ENCODE results near the gene SNX10.

The SNX10 gene

DNA sequence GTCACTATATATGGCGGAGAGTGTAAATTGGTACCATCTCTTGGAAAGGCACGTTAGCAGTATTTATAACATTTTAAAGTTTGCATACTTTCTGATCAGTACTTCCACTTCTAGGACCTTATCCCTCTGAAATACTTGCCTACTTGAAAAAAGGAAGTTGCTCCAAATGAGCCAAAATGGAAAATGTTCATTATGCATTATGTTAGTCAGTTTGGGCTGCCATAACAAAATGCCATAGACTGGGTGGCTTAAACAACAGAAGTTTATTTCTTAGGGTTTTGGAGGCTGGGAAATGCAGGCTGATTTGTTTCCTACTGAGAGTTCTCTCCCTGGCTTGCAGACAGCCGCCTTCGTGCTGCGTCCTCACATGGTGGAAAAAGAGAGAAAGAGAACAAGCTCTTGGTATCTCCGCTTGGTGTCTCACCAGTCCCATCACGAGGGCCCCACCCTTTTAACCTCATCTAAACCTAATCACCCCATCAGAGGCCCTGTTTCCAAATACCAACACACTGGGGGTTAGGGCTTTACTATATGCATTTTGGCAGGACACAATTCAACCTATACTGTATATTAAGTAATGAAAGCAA lies 6.9 kb downstream of the SNX10 start:
- DNase-seq: no peak

DNA sequence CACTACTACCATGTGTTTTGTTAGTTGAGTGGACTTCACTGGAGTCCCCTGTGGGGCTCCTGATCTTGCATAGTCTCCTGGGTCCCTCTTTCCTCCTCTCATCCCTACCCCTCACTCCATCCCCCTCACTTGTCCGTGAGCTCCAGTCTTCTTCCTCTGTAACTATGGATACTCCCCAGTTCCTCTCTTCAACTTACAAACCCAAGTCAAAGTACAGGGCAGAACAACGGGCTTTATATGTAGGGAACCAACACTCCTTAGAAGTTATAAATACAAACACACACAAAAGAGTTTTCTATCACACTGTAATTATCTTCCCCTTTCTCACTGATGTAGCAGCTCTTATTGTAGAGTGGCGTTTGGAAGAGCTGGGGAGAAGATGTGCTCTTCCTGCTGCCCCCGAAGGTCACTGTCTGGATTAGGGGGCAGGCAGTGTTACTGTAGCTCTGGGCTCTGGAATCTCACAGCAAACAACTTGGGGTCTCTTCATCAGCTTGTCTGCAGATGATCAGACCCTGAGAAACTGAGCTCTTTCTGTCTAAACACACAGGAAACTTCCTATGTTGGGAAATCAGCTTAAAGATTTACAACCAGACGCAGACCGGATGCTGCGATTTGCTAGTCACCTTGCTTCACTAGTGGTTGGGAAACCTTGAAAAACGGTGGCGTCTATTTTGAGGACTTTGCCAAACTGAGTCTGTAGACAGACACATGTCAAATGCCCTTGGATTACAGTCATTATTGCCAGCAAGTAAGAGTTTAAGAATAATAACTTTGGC lies 13.6 kb downstream of the SNX10 start:
- peak; percentile 25 to 52 for DNase-seq

DNA sequence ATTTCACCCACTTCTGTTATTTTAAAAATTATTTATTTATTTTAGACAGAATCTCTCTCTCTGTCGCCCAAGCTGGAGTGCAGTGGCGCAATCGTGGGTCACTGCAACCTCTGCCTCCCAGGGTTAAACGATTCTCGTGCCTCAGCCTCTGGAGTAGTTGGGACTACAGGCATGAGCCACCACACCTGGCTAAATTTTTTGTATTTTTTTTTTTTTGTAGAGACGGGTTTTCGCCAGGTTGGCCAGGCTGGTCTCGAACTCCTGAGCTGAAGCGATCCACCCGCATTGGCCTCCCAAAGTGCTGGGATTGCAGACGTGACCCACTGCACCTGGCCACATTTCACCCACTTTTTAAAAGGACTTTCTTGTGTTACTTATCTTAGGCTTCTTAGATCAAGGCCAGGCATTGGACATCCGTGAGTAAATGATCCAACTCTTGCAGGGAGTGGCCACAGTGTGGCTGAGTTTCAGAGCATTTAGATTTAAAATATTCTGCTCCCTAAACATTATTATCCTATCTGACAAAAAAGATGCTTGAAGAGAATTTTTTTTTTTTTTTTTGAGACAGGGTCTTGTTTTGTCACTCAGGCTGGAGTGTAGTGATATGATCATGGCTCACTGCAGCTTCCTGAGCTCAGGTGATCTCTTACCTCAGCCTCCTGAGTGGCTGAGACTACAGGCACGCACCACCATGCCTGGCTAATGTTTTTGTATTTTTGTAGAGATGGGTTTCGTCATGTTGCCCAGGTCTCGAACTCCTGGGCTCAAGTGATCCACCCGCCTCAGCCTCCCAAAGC lies 14.4 kb downstream of the SNX10 start:
- DNase-seq: no peak

DNA sequence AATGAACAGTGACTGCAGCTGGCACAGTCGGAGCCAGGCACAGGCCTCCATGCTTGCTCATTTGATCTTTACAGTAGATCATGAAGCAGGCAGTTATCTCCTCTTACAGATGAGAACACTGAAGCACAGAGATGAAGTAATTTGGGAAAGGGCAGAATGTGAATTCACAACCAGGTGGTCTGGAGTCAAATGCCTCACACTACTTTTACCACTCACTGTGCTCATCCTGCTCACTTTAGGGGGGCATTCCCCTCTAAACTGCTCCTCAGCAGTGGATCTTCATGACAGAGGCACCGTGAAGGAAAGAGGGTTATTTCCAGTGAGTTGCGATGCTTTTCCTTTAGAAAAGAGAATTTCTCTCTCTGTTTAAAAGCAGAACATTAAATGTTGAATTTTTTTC lies 15.1 kb downstream of the SNX10 start:
- no peak for DNase-seq

DNA sequence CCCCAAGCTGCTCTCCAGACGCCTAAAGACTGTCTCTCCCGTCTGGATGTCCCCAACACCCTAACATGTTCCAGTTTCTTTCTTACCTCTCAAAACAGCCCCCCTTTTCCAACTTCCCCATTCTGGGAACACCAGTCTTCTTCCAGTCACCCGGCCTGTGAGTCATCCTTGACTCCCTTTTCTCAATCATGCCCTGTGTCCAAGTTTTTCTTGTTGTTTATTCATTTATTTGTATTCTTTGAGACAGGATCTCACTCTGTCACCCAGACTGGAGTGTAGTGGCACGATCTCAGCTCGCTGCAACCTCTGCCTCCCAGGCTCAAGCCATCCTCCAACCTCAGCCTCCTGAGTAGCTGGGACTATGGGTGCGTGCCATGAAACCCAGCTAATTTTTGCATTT lies 15.6 kb downstream of the SNX10 start:
- DNase-seq: peak in 1 of 2 donors; percentile 64

DNA sequence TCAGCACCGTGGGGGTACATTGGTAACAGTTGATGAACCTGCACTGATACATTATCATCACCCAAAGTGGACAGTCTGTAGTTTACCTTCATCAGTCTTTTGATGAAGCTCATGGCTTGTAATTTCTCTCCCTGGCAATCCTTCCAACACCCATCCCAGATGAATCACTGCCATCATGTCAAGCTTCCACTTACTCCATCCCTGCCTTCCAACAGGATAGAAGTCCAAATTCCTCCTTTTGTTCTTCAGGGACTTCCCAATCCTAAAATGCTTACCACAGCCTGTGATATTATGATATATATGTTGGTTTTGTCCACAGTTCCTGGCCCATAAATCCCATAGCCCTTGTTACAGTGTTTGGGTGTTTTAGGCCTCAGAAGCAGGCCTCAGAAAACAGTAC lies 16.1 kb downstream of the SNX10 start:
- DNase-seq: no peak

DNA sequence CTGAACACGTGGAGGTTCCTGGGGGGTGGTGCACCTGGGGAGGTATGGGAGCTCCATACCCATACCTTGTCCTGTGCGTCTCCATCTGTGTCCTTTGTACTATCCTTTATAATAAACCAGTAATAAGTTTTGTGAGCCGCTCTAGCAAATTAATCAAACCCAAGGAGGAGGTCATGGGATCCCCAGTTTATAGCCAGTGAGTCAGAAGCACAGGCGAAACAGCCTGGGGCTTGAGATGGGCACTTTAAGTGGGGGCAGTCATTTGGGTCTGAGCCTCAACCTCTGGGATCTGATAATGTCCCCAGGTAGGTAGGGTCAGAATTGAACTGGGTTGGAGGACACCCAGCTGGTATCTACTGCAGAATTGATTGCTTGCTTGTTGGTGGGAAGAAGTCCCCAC lies 16.9 kb downstream of the SNX10 start:
- no peak for DNase-seq

DNA sequence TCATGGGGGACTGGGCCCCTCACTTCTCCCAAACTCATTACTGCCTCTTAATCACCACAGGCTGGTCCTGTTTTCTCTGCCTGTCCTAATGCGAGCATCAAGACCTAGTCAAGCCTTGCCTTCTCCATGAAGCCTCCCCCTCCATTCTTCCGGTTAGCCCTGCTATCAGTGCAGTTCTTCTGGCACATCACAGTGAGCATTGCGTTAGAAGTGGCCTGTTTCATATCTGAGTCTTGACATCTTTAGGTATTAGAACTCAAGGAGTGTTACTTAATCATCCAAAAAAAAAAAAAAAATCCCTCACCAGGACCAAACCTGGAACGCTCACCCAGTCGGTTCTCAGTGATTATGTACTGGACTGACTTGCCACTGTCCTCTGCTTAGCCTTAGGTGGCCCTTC lies 17.4 kb downstream of the SNX10 start:
- DNase-seq: no peak

DNA sequence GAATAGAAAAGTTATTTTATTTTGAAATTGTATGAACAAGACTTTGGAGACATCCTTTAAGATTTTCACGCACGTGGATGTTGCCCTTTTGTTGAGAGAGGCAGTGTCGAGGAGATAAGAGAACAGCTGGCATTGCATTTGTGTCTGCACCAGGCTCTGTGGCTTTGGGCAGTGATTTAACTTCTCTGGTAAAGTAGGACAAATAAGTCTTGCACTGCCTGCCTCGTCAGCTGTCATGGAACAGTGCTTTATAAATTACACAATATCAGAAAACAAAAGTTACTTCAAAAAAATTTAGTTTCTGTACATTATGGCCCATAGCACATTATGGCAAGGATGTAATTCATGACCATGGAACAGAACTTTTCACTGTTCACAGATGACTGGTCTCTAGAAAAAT lies 20.1 kb downstream of the SNX10 start:
- DNase-seq: no peak

DNA sequence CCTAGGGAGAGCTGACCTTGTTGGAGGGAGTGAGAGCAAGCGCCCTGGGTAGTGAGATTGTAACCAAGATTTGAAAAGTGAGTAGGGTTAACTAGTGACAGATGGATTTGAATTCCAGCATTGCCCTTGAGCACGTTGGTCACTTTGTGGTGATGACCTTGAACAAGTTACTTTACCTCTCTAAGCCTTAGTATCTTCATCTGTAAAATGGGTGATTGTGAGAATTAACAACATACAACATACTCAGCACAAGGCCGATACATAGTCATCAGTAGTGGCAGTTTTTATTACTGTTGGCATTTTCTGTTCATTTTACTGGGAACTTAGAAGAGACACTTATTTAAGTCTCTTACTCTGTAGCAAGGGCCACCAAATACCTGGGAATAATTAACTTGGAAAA lies 25.5 kb downstream of the SNX10 start:
- no peak for DNase-seq

DNA sequence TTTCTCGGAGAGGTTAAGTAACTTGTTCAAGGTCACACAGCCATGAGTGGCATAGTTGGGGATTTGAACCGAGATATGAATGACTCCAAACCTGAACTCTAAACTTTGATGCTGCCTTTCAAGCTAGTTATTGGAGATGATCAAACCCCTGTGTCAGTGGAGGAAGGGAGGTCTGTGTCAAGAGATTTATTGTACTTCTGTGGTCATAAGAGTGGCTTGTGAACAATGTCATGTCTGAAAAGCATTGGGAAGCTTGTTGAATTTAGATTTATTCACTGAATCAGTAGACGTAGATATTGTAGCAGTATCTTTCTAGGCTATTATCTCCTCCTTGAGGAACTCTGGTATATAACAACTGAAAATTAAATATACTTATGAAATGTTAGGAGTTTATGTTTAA lies 27.3 kb downstream of the SNX10 start:
- no peak for DNase-seq

DNA sequence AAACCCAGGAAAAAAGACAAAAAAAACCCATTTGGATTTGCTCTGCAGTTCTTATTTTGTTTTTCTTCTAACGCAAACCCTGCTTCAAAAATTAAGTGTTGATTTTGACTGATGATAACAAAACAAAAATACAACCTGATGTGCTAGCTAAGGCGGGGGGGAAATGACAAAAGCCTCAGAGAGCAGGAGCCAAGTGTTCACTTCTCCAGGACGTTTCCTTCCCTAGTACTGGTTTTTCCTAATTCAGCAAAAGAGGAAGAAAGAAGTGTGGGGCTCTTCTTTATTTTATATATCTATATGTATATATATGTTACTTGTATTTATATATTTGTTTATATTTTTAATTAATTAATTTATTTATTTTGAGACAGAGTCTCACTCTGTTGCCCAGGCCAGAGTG lies 28.0 kb downstream of the SNX10 start:
- no peak for DNase-seq

DNA sequence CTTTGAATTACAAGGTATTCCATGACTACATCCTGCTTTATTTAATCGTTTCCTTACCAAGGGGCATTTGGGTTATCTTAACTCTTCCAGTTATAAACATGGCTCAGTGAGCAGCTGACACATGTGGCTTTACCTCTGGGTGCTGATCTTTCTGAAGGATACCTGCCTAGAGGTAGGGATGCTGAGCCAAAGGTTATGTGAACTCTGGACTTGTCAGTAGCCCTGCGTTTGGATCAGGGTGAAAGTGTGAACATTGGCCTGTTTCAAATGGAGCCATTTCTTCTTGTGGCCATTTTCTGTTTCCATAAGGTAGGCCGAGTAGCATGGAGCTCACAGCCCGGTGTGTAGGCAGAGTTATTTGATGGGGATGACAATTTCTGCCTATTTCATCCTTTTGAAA lies 29.2 kb downstream of the SNX10 start:
- no peak for DNase-seq

DNA sequence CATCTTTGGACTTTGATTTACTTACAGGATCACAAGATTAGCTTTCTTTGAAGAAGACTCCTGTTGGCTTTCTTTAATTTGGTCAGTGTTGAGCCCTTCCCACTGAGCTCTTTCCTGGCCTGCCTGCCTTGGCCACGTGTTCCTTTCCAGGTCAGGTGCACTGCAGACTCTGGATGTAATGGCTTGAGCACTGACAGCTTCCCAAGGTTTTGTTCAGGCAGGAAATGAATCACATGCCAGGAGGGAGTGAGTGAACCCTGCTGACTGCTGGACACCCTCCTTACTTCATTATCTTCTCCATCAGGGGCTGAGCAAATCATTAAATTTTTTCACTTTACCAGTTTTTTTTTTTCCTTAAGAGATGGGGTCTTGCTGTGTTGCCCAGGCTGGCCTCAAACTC lies 29.8 kb downstream of the SNX10 start:
- no peak for DNase-seq

DNA sequence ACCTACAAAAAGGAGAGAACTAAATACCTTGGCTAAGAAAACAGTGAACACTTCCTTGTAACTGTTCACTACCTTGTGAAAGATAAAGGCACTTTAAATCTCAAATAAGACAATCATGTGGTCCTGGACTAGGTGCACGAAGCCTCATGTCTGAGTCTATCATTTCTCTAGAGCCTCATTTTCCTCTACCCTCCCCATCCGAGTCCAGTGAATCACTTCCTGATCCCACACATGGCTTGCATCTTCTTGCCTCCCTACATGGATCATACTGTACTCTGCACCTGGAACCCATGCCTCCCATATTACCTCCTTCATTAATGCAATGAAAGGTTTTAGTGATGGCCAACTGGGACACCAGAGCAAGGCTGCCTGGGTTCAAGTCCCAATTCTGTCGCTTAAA lies 34.5 kb downstream of the SNX10 start:
- no peak for DNase-seq

DNA sequence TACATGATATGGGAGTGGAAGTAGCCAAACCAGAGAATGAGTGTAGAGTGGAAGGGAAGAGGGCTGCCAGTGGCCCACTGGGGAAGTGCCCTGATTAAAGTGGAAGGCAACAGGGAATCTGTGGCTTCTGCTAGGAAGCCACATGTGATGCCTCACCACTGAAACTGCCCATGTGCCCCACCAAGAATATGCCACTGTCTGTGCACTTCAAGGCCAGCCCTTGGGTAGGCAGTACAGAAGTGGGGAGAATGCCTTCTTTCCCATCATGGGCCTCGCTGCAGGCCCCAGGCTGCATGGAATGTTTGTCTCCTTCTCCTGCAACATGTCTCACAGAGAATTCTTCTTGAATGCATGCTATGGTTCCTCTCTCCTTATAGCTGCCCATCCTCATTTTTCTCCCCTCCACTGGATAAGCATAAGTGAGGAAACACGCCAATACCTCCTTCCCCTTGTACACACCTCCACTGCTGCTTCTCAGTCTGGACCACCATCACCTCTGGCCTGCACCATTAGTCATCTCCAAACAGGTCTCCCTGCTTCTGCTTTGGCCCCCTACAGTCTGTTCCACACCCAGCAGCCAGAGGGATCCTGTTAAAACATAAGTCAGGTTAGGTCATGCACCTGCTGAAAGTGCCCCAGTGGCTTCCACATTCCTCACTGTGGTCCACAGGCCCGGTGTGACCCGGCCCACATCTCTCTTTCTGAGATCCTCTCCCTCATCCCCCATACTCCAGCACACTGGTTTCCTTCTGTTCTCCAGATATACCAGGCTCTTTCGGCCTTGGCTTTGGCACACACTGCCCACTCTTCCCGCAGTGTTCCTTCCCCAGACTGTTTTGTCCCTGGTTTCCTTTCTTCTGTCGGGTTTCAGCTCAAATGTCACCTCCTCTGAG lies 37.1 kb downstream of the SNX10 start:
- DNase-seq: no peak

DNA sequence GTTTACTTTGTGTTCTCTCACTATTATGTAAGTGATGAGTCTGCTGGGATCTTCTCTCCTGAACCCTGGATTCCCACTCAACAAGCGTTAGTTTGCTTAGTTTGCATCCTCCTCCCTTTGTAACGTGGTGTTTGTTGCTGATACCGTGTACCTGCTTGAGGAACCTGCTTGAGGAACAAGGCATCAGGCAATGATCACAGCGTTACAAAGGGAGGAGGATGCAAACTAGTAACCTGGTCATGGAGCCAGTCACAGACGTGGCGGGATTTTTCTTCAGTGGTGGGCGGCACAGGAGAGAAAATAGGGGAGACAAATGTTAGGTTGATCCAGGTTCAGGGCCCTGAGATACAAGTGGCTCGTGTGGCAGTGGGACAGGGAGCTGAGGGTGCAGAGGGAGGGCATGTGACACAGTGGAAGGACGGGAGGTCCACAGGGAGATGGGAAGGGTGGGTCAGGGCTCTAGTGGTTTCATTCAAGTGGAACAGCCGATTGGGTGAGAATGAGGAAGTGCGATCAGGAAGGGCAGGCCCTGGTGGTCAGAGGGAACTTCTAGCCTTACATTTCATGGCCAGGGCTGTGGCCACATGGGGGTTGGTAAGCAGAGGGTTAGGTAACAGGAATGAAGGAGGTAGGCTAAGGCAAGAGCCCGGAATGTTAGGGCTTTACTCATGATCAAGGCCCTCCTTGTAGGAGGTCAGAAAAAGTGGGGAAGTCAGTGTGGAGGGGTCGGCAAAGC lies 38.0 kb downstream of the SNX10 start:
- peak in 1 of 2 donors; percentile 40 for DNase-seq

DNA sequence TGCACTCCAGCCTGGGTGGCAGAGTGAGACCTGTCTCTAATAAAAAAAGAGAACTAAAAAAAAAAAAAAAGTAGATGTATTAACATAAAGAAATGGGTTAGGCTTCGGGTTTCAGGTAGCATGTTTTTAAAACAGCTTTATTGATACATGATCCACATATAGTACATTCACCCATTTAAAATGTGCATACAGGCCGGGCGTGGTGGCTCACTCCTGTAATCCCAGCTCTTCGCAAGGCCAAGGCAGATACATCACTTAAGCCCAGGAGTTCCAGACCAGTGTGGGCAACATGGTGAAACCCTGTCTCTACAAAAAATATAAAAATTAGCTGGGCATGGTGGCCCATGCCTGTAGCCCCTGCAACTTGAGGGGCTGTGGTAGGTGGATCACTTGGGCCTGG lies 39.5 kb downstream of the SNX10 start:
- no peak for DNase-seq

DNA sequence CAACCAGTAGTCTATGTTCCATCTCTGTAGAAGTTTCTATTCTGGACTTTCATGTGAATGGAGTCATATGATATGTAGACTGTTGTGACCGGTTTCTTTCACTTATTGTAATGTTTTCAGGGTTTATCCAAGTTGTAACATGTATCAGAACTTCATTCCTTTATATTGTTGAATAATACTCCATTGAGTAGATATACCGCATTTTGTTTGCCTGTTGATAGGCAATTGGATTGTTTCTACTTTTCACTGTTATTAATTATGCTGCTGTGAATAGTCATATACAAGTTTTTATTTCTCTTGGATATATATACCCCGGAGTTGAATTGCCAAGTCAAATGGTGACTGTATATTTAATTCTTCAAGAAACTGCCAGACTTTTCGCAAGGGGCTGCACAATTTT lies 40.1 kb downstream of the SNX10 start:
- DNase-seq: no peak

DNA sequence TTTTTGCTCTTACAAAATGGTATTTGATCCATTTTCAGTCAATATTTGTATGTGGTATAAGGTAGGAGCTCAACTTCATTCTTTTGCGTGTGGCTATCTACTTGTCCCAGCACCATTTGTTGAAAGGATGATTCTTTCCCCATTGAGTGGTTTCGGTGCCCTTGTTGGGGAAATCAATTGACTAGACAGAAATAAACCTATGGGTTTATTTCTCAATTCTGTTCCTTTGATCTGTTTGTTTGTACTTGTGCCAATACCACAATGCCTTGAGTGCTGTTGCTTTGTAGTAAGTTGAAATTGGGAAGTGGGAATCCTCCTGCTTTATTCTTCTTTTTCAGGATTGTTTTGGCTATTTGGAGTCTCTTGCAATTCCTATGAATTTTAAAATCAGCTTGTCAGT lies 41.0 kb downstream of the SNX10 start:
- no peak for DNase-seq

DNA sequence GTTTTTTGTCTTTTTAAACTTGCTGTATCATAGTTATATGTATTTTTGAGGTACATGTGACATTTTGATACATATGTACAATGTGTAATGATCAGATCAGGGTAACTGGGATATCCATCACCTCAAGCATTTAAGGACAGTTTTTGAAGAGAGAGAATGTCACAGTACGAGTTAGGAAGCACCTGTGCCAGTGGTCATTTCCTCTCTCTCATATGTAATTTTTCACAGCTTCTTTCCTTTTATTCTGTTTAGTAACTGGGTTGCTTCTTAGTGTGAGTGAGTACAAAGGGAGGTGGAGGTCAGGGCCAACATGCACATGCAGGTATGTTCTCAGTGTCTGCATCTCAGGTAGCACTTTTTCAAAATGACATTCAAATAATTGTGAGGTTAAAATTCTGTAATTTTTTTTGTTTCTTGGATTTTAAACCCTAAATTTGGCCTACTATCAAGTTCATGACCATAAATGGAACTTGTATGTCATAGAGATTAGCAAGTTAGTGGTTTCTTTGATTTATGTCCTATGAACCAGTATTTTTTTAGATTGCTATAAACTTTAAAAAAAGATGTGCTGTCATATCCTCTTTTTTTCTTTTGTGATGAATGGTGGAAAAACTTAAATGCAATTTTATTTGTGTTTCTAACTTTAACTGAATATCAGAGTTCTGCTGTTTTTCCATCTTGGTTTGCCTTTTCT lies 42.7 kb downstream of the SNX10 start:
- no peak for DNase-seq

All from CD4-positive, alpha-beta T cell treated with Interferon alpha-2 for 1 hour (primary cell).